Inflammatory macrophage (primary cell): Measurements from ENCODE around the gene HMGCR.

Source experiments
- DNase-seq, 2 donors: peaks; one replicate each; pipeline ENCODE4 v3.0.0-alpha.2; 2020 to 2022

The HMGCR gene

GRCh38 chr5:75384218-75384617 is 47.2 kb downstream of the HMGCR start:
- DNase-seq = no peak

DNA sequence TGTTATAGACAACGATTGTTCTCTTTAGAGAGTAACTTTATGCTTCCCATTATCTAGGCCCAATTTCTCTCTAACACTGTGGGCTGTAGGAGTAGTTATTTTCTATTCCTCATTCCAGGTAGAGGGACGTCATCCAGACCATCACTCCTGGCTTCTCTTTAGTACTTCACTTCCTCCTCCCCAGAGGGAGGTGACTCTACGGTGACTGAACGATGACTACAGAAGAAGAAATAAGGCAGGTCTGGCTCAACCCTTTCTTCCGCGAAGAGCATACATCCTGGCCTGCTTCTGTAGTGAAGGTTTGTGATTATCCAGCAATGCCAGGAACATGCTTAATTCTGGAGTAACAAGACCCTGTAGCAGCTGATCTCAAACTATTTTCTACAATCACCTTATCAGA is 50.8 kb downstream of the HMGCR start:
- DNase-seq = no peak

- DNase-seq = no peak
Observed at GRCh38 chr5:75389430-75389829, 52.4 kb downstream of the HMGCR start.

DNA sequence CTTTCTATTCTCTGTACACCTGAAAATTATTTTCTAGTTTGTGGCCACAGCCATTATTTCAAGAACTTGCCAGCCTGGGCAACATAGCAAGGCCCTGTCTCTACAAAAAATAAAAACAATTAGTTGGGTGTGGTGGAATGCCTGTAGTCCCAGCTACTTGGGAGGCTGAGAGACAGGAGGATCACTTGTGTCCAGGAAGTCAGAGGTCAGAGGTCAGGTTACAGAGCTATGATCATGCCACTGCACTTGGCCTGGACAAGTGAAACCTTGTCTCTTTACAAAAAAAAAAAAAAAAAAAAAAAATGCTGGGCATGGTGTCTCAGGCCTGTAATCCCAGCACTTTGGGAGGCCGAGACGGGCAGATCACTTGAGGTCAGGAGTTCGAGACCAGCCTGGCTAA is 58.3 kb downstream of the HMGCR start:
- DNase-seq = no peak

DNA sequence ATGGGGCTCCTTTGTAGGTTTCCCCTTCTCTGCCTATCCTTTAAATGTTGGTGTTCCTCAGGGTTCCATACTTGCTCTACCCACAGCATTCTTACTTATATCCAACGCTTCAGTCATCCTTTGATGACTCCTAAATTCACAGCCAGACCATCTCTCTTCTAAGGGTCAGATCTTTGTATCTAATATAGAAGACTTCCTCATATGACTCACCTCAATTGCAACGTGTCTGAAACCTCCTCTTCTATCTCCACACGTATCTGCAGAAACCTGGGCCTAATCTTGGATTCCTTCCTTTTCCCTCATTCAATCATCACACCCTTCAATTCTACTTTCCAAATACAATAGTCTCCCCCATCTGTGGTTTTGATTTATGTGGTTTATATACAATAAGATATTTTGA is 68.3 kb downstream of the HMGCR start:
- no peak for DNase-seq
